Measurements from ENCODE around the gene CREB3L4. TPM values are rescaled to one million over a fixed set of nuclear protein-coding genes. Genes with fewer than 3 reads are reported as not detected.
A peak's percentile ranks its signal among the peaks of the same experiment; 100 is the strongest.

Gene CREB3L4
- total and polyA plus RNA-seq, 4 donors, result 4.3 to 16.5 (median 10.3) TPM

DNA sequence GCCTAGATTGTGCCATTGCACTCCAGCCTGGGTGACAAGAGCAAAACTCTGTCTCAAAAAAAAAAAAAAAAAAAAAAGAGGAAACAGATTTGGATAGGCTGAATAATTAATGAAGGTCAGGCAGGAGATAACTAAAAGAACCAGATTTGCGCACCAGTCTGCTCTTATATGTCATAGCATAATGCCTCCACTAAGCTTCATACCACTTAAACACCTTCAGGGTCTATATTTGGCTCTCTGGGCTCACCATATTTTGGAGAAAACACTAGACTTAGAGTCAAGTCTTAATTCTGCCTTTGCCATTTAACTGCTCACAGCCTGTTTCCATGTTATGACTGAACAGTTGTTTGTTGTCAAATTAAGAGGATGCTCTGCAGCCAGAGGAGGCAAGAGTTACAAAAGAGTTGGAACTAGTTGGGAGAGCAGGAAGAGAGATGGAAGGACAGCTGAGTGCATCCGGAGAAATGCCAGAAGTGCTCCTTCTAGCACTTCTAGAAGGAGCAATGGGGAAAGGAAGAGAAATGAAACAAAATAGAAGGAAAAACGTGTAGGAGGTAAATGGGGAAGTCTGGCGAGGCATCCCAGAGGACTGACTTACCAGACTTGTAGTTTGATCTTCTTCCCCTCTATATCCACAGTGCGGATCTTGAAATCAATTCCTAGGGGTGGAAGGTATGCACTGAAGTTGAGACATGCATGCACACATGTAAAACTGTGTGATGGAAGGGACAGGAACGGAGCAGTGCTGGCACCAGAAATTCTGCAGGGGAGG lies 16.6 kb downstream of the CREB3L4 start:
- Histone ChIP-seq H3K4me3 (ENCODE audit: low read depth, low read length) (peak overlapping the region; percentile 67), H3K27ac (ENCODE audit: low read depth, low read length) (no peak overlapping the region), H3K4me1 (ENCODE audit: control insufficient read depth, insufficient read depth, low read length) (peaks cover 13% of the 10 kb centered on the region), H3K9me3 (ENCODE audit: control insufficient read depth, insufficient read depth, low read length) (no peaks in the 10 kb centered on the region), H3K27me3 (ENCODE audit: control insufficient read depth, insufficient read depth, low read length) (no peaks in the 10 kb centered on the region), H3K36me3 (ENCODE audit: control insufficient read depth, insufficient read depth, low read length) (peaks cover 8% of the 10 kb centered on the region)
- no peak for DNase-seq (ENCODE audit: low read depth in 4 of 6, low spot score in 6 of 6)
- 90% methylated on average over 2 of the region's 6 CpGs for WGBS (ENCODE audit: insufficient coverage)

DNA sequence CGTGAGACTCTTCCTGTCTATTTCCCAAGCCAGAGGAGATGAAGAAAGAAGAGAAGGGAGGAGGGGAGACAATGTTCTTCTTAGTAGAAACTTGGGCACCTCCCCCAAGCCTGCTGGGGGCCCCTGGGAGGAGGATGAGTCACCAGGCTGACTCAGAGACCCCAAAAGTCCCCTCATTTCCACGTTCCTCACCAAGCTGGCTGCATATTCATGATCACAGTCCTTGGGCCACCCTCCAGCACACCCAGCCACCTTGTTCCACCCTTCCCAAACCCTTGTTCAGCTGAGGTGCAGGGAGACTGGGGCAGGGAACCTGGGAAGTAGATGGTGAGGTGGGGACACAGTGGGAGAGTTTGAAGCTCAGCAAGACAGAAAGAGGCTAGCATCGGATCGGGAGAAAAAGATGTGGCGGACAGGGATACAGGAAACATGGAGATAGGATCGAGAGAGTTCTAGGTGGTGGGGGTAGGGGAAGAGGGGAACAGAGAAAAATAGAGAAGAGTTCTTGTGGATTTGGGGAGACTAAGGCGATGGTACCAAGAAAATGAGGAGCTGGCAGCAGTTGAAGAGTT lies 17.7 kb downstream of the CREB3L4 start:
- no peaks in the 10 kb centered on the region for H3K27me3 ChIP-seq (ENCODE audit: control insufficient read depth, insufficient read depth, low read length)
- peak overlapping the region; percentile 67 for H3K4me3 ChIP-seq (ENCODE audit: low read depth, low read length)
- 26% methylated on average over 5 of the region's 7 CpGs for WGBS (ENCODE audit: insufficient coverage)
- H3K4me1 ChIP-seq (ENCODE audit: control insufficient read depth, insufficient read depth, low read length), result peaks cover 18% of the 10 kb centered on the region
- peaks cover 8% of the 10 kb centered on the region for H3K36me3 ChIP-seq (ENCODE audit: control insufficient read depth, insufficient read depth, low read length)
- peak in 1 of 6 donors; percentile 23 for DNase-seq (ENCODE audit: low read depth in 4 of 6, low spot score in 6 of 6)
- peak overlapping the region; percentile 80 for H3K27ac ChIP-seq (ENCODE audit: low read depth, low read length)
- no peaks in the 10 kb centered on the region for H3K9me3 ChIP-seq (ENCODE audit: control insufficient read depth, insufficient read depth, low read length)

DNA sequence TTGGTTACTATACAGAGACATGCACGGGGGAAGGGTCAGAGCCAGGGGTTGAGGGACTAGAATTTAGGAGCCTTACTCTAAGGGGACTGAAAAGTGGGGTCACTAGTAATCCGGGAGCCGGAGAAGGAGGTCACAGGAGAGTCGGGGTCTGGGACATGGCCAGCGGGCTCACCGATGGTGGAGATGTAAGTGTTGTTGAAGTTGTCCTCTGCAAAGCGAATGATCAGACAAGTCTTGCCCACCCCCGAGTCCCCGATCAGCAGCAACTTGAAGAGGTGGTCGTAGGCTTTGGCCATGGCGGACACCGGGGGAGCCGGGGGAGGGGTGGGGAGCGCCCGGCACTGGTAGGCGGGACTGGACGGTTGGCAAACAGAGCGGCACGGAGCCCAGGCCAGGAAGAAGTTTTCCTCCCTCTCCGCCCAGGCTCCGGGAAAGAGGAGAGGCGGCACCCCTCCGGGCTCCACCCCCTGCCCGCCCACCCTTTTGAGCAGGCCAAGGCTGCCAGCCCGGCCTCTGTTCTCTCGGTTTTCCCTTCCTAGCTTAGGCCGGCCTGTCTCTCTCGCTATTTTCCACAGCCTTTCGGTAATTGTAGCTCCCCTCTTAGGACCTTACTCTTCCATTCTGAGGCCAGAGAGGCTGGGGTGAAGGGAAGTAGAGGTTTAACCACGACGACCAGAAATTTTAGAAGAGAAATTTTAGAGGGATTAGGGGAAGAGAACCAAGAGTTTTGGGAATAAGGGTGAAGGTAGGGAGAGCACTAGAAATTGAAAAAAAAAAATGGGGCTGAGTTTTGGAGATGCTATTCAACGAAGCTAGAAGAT lies 18.4 kb downstream of the CREB3L4 start, which contains the start of gene RAB13:
RAB13 (minus strand) TSS at position 399 of the 821 bp plus-strand sequence; CDS start at position 296, 103 bp downstream.
- peak in 4 of 6 donors; percentile 54 to 91 (median 72) for DNase-seq (ENCODE audit: low read depth in 4 of 6, low spot score in 6 of 6)
- Histone ChIP-seq H3K27me3 (ENCODE audit: control insufficient read depth, insufficient read depth, low read length) (no peaks in the 10 kb centered on the region), H3K4me1 (ENCODE audit: control insufficient read depth, insufficient read depth, low read length) (peaks cover 18% of the 10 kb centered on the region), H3K36me3 (ENCODE audit: control insufficient read depth, insufficient read depth, low read length) (peaks cover 5% of the 10 kb centered on the region), H3K27ac (ENCODE audit: low read depth, low read length) (peak within 1 kb of the TSS; percentile 95), H3K4me3 (ENCODE audit: low read depth, low read length) (peak within 1 kb of the TSS; percentile 67), H3K9me3 (ENCODE audit: control insufficient read depth, insufficient read depth, low read length) (no peaks in the 10 kb centered on the region)
- 4% methylated on average over 18 of the region's 32 CpGs for WGBS (ENCODE audit: insufficient coverage)

DNA sequence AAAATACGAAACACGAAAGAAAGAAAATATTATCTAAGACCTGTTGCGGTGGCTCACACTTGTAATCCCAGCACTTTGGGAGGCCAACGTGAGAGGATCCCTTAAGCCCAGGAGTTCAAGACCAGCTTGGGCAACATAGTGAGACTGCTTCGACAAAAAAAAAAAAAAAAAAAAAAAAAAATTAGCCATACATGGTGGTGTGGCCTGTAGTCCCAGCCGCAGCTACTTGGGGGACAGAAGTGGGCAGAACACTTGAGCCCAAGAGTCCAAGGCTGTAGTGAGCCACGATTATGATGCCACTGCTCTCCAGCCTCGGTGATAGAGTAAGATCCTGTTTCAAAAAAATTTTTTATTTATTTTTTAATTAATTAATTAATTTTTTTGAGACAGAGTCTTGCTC lies 19.9 kb downstream of the CREB3L4 start:
- no peak overlapping the region for H3K4me3 ChIP-seq (ENCODE audit: low read depth, low read length)
- peaks cover 22% of the 10 kb centered on the region for H3K4me1 ChIP-seq (ENCODE audit: control insufficient read depth, insufficient read depth, low read length)
- H3K36me3 ChIP-seq (ENCODE audit: control insufficient read depth, insufficient read depth, low read length), result peaks cover 10% of the 10 kb centered on the region
- 90% methylated on average over 2 of the region's 8 CpGs for WGBS (ENCODE audit: insufficient coverage)
- no peak overlapping the region for H3K27ac ChIP-seq (ENCODE audit: low read depth, low read length)
- H3K27me3 ChIP-seq (ENCODE audit: control insufficient read depth, insufficient read depth, low read length), result no peaks in the 10 kb centered on the region
- no peaks in the 10 kb centered on the region for H3K9me3 ChIP-seq (ENCODE audit: control insufficient read depth, insufficient read depth, low read length)
- no peak for DNase-seq (ENCODE audit: low read depth in 4 of 6, low spot score in 6 of 6)

DNA sequence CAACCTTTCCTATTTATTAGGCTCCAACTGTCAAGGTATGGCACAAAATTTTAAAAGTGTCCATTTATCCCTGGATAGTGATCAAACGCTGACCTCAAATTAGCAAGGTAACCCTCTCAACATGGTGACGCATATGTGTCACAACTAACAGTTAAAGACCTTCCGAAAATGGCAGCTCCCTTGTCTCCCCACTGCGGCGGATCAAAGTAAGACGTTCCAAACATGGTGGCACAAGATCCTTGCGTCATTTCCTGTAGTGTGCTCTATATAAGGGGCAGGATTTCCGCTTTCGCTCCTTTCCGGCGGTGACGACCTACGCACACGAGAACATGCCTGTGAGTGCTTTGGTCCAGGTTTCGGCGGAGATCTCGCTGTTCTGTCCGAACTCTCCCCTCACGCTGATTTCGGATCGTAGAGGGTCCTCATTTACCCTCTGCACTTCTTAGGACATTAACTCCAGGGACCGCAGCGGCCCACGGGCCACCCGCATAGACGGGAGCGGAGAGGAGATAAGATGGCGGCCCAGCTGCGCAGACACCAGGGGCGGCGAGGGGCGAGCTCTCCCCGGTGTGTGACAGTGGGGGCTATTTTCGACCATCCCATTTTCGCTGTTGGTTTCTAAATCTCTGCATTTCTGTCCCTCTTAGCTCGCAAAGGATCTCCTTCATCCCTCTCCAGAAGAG lies 22.9 kb downstream of the CREB3L4 start, which contains the start of gene RPS27:
RPS27 (plus strand) TSS at position 295 of the 683 bp plus-strand sequence; CDS start at position 330, 35 bp downstream.
- H3K4me1 ChIP-seq (ENCODE audit: control insufficient read depth, insufficient read depth, low read length), result peaks cover 18% of the 10 kb centered on the region
- peak; percentile 94 to 99 (median 96) for DNase-seq (ENCODE audit: low read depth in 4 of 6, low spot score in 6 of 6)
- H3K27me3 ChIP-seq (ENCODE audit: control insufficient read depth, insufficient read depth, low read length), result no peaks in the 10 kb centered on the region
- peak within 1 kb of the TSS; percentile 89 for H3K27ac ChIP-seq (ENCODE audit: low read depth, low read length)
- WGBS (ENCODE audit: insufficient coverage), result 0% methylated on average over 31 of the region's 36 CpGs
- peak within 1 kb of the TSS; percentile 98 for H3K4me3 ChIP-seq (ENCODE audit: low read depth, low read length)
- no peaks in the 10 kb centered on the region for H3K9me3 ChIP-seq (ENCODE audit: control insufficient read depth, insufficient read depth, low read length)
- H3K36me3 ChIP-seq (ENCODE audit: control insufficient read depth, insufficient read depth, low read length), result peaks cover 34% of the 10 kb centered on the region

DNA sequence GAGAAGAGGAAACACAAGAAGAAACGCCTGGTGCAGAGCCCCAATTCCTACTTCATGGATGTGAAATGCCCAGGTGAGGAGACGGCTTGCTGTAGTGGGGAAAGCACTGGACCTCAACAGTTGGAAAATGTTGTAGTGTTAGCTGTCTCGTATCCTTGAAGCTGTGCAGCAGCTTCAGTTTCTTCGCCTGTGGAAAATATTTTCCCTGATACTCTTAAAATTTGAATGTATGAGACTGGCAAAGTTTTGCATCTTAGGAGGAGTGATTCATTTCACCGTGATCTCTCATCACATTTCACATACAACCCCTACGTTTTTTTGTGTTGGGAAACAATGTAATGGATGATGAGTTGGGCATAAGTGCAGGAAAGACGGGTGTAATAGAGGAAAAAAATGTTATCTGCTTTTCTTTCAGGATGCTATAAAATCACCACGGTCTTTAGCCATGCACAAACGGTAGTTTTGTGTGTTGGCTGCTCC lies 23.5 kb downstream of the CREB3L4 start:
- Histone ChIP-seq H3K4me1 (ENCODE audit: control insufficient read depth, insufficient read depth, low read length) (peaks cover 14% of the 10 kb centered on the region), H3K27me3 (ENCODE audit: control insufficient read depth, insufficient read depth, low read length) (no peaks in the 10 kb centered on the region), H3K9me3 (ENCODE audit: control insufficient read depth, insufficient read depth, low read length) (no peaks in the 10 kb centered on the region), H3K36me3 (ENCODE audit: control insufficient read depth, insufficient read depth, low read length) (peaks cover 36% of the 10 kb centered on the region), H3K4me3 (ENCODE audit: low read depth, low read length) (peak overlapping the region; percentile 98), H3K27ac (ENCODE audit: low read depth, low read length) (peak overlapping the region; percentile 89)
- WGBS (ENCODE audit: insufficient coverage), result 22% methylated on average over 3 of the region's 9 CpGs
- no peak for DNase-seq (ENCODE audit: low read depth in 4 of 6, low spot score in 6 of 6)

GRCh38 chr1:153991806-153992205 lies 24.1 kb downstream of the CREB3L4 start:
- 100% methylated on average over 1 of the region's 2 CpGs for WGBS (ENCODE audit: insufficient coverage)
- Histone ChIP-seq H3K36me3 (ENCODE audit: control insufficient read depth, insufficient read depth, low read length) (peaks cover 41% of the 10 kb centered on the region), H3K27me3 (ENCODE audit: control insufficient read depth, insufficient read depth, low read length) (no peaks in the 10 kb centered on the region), H3K27ac (ENCODE audit: low read depth, low read length) (no peak overlapping the region), H3K9me3 (ENCODE audit: control insufficient read depth, insufficient read depth, low read length) (no peaks in the 10 kb centered on the region), H3K4me1 (ENCODE audit: control insufficient read depth, insufficient read depth, low read length) (peaks cover 12% of the 10 kb centered on the region), H3K4me3 (ENCODE audit: low read depth, low read length) (no peak overlapping the region)
- DNase-seq (ENCODE audit: low read depth in 4 of 6, low spot score in 6 of 6), result no peak

DNA sequence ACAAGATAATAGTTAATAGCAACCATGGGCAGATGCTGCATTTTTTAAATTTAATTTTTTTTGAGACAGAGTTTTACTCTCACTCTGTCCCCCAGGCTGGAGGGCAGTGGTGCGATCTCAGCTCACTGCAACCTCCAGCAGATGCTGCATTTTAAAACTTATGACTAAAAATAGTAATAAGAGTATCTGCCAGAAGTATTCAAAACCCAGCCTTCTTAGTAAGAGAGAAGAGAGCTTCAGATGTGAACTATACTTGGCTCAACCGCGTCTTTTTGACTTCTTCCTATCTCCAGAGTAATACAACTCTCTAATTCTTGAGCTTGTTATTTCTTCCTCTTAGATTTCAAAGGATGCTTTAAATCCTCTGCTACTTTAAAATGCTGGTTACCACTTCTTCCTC lies 27.5 kb downstream of the CREB3L4 start:
- no peak for DNase-seq (ENCODE audit: low read depth in 4 of 6, low spot score in 6 of 6)
- Histone ChIP-seq H3K4me3 (ENCODE audit: low read depth, low read length) (no peak overlapping the region), H3K27me3 (ENCODE audit: control insufficient read depth, insufficient read depth, low read length) (no peaks in the 10 kb centered on the region), H3K9me3 (ENCODE audit: control insufficient read depth, insufficient read depth, low read length) (no peaks in the 10 kb centered on the region), H3K27ac (ENCODE audit: low read depth, low read length) (no peak overlapping the region), H3K4me1 (ENCODE audit: control insufficient read depth, insufficient read depth, low read length) (peaks cover 6% of the 10 kb centered on the region), H3K36me3 (ENCODE audit: control insufficient read depth, insufficient read depth, low read length) (peaks cover 42% of the 10 kb centered on the region)
- 100% methylated on average over 2 of the region's 3 CpGs for WGBS (ENCODE audit: insufficient coverage)

- no peak overlapping the region for H3K27ac ChIP-seq (ENCODE audit: low read depth, low read length)
- no peaks in the 10 kb centered on the region for H3K9me3 ChIP-seq (ENCODE audit: control insufficient read depth, insufficient read depth, low read length)
- no peaks in the 10 kb centered on the region for H3K27me3 ChIP-seq (ENCODE audit: control insufficient read depth, insufficient read depth, low read length)
- H3K4me1 ChIP-seq (ENCODE audit: control insufficient read depth, insufficient read depth, low read length), result peaks cover 5% of the 10 kb centered on the region
- no peak for DNase-seq (ENCODE audit: low read depth in 4 of 6, low spot score in 6 of 6)
- no peak overlapping the region for H3K4me3 ChIP-seq (ENCODE audit: low read depth, low read length)
- peaks cover 42% of the 10 kb centered on the region for H3K36me3 ChIP-seq (ENCODE audit: control insufficient read depth, insufficient read depth, low read length)
- WGBS (ENCODE audit: insufficient coverage), result 94% methylated on average over 8 of the region's 11 CpGs
These were observed 27.9 kb downstream of the CREB3L4 start for GRCh38 chr1:153995640-153996039.

All from spinal cord (tissue), 10 donors.